ENCODE measurements around the gene UCN3. TPM values are rescaled to one million over a fixed set of nuclear protein-coding genes. Genes with fewer than 3 reads are reported as not detected.

UCN3 gene
- total RNA-seq, 2 experiments from 2014 or later = not detected

DNA sequence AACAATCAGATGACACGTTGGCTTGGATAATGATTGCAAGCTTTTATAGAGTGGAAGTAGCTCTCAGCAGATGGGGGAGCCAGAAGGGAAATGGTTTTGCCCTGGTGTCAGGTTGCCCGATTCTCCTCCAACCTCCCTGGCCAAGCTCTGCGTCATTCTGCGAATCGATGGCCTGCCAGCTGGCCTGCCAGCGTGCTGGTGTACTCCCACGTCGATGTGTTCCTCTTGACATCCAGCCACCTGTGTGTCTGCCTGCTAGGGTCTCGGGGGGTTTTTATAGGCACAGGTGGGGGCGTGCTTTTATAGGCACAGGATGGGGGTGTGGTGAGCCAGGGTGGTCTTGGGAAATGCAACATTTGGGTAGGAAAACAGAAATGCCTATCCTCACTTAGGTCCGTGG is 52.2 kb downstream of the UCN3 start:
- H3K36me3 Mint-ChIP-seq (ENCODE audit: low read depth) = peaks cover 6% of the 10 kb centered on the region
- TF ChIP-seq, protein P1, sequence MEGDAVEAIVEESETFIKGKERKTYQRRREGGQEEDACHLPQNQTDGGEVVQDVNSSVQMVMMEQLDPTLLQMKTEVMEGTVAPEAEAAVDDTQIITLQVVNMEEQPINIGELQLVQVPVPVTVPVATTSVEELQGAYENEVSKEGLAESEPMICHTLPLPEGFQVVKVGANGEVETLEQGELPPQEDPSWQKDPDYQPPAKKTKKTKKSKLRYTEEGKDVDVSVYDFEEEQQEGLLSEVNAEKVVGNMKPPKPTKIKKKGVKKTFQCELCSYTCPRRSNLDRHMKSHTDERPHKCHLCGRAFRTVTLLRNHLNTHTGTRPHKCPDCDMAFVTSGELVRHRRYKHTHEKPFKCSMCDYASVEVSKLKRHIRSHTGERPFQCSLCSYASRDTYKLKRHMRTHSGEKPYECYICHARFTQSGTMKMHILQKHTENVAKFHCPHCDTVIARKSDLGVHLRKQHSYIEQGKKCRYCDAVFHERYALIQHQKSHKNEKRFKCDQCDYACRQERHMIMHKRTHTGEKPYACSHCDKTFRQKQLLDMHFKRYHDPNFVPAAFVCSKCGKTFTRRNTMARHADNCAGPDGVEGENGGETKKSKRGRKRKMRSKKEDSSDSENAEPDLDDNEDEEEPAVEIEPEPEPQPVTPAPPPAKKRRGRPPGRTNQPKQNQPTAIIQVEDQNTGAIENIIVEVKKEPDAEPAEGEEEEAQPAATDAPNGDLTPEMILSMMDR (IDR thresholded peaks at IDR 0.05) = no peak
- Histone ChIP-seq H3K27ac (ENCODE audit: low read depth in 1 of 2, low read length in 2 of 2) (no peak overlapping the region), H3K4me3 (ENCODE audit: low read length) (no peak overlapping the region), H3K36me3 (ENCODE audit: insufficient read depth, low read length) (no peaks in the 10 kb centered on the region), H3K4me1 (ENCODE audit: insufficient read depth, low read length) (peaks cover 9% of the 10 kb centered on the region), H3K9me3 (ENCODE audit: control insufficient read depth in 1 of 2, insufficient read depth in 1 of 2, low read length in 2 of 2) (peaks cover 3 to 5% of the 10 kb centered on the region in 2 experiments), H3K27me3 (ENCODE audit: control insufficient read depth in 1 of 2, insufficient read depth in 2 of 2, low read length in 2 of 2) (no peaks in the 10 kb centered on the region)
- ATAC-seq (ENCODE audit: poor library complexity) (no peak), DNase-seq (no peak)
- peaks cover 3% of the 10 kb centered on the region for H3K4me1 Mint-ChIP-seq (ENCODE audit: low read depth)
- H3K9me3 Mint-ChIP-seq = peaks cover 13% of the 10 kb centered on the region
- intact Hi-C loops (cut with DNase I, micrococcal nuclease) = no loop called here
- H3K4me3 Mint-ChIP-seq = no peak overlapping the region
- ChIA-PET POLR2A (no interaction called here), CTCF (no interaction called here)
- no peak overlapping the region for H3K27ac Mint-ChIP-seq
- H3K27me3 Mint-ChIP-seq = no peaks in the 10 kb centered on the region

DNA sequence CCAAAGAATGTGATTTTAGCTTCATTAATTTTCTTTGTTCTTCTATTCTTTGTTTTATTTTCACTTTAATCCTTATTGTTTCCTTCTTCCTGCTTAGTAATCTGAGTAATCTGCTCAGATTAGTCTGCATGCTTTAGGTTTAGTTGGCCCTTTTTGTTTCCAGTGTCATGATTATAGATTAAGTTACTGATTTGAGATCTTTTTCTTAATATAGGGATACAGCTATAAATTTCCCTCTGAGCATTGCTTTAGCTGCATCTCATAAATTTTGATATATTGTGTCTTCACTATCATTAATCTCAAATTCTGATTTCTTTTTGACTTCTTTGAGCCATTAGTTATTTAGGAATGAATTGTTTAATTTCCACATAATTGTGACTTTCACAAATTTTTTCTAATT is 53.8 kb downstream of the UCN3 start:
- CTCF ChIA-PET = interaction anchor here (1.2 kb wide), 1 partner anchor 9 kb away, joined by 3 read pairs; no protein-coding TSS in a partner anchor
- POLR2A ChIA-PET = no interaction called here
- H3K27ac Mint-ChIP-seq = no peak overlapping the region
- H3K4me1 Mint-ChIP-seq (ENCODE audit: low read depth) = no peaks in the 10 kb centered on the region
- H3K27ac ChIP-seq (ENCODE audit: low read depth in 1 of 2, low read length in 2 of 2) = no peak overlapping the region
- DNase-seq = no peak
- H3K4me3 ChIP-seq (ENCODE audit: low read length) = no peak overlapping the region
- H3K36me3 Mint-ChIP-seq (ENCODE audit: low read depth) = peaks cover 6% of the 10 kb centered on the region
- no peak overlapping the region for H3K4me3 Mint-ChIP-seq
- TF ChIP-seq, protein P1 (IDR thresholded peaks at IDR 0.05) = no peak
- ATAC-seq (ENCODE audit: poor library complexity) = no peak
- intact Hi-C loops (cut with DNase I, micrococcal nuclease) = no loop called here
- H3K27me3 ChIP-seq (ENCODE audit: control insufficient read depth in 1 of 2, insufficient read depth in 2 of 2, low read length in 2 of 2) = no peaks in the 10 kb centered on the region
- H3K4me1 ChIP-seq (ENCODE audit: insufficient read depth, low read length) = no peaks in the 10 kb centered on the region
- H3K9me3 ChIP-seq (ENCODE audit: control insufficient read depth in 1 of 2, insufficient read depth in 1 of 2, low read length in 2 of 2) = peaks cover 3 to 5% of the 10 kb centered on the region in 2 experiments
- H3K36me3 ChIP-seq (ENCODE audit: insufficient read depth, low read length) = no peaks in the 10 kb centered on the region
- H3K27me3 Mint-ChIP-seq = no peaks in the 10 kb centered on the region
- H3K9me3 Mint-ChIP-seq = peaks cover 13% of the 10 kb centered on the region

DNA sequence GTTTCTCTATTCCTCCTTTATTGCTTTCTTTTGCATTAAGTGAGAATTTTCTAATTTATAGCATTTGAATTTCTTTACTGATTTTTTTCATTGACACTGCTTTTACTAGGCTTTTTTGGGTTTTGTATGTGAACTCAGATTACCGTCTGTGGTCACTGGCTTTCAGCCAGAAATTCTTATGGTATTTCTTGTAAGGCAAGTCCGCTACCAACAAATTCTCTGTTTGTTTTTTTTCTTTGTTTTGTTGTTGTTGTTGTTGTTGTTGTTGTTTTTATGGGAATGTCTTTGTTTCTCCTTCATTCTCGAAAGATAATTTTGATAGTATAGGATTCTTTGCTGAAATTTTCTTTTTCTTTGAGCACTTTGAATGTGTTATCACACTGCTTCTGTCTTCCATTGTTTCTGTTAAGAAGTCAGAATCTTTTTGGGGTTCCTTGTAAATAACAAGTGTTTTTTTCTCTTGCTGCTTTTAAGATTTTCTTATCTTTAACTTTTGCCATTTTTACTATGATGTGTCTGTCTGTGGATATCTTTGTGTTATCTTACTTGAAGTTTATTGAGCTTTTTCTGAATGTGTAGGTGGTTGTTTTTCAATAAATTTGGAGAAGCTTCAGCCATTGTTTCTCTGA is 54.8 kb downstream of the UCN3 start:
- peaks cover 6% of the 10 kb centered on the region for H3K36me3 Mint-ChIP-seq (ENCODE audit: low read depth)
- no peaks in the 10 kb centered on the region for H3K27me3 Mint-ChIP-seq
- CTCF ChIA-PET = no interaction called here

More for the DNA sequence above, 54.8 kb downstream of the UCN3 start:
- H3K36me3 ChIP-seq (ENCODE audit: insufficient read depth, low read length) = no peaks in the 10 kb centered on the region
- no peak overlapping the region for H3K4me3 Mint-ChIP-seq
- intact Hi-C loops (cut with DNase I, micrococcal nuclease) = no loop called here
- peaks cover 13% of the 10 kb centered on the region for H3K9me3 Mint-ChIP-seq
- TF ChIP-seq, protein P1 (IDR thresholded peaks at IDR 0.05) = no peak
- no peaks in the 10 kb centered on the region for H3K27me3 ChIP-seq (ENCODE audit: control insufficient read depth in 1 of 2, insufficient read depth in 2 of 2, low read length in 2 of 2)
- DNase-seq (no peak), ATAC-seq (ENCODE audit: poor library complexity) (no peak)
- peaks cover 3 to 5% of the 10 kb centered on the region in 2 experiments for H3K9me3 ChIP-seq (ENCODE audit: control insufficient read depth in 1 of 2, insufficient read depth in 1 of 2, low read length in 2 of 2)
- H3K4me3 ChIP-seq (ENCODE audit: low read length) = no peak overlapping the region
- no peaks in the 10 kb centered on the region for H3K4me1 ChIP-seq (ENCODE audit: insufficient read depth, low read length)
- POLR2A ChIA-PET = interaction anchor here (0.6 kb wide), 1 partner anchor 127 kb away, joined by 3 read pairs; no protein-coding TSS in a partner anchor
- H3K4me1 Mint-ChIP-seq (ENCODE audit: low read depth) = no peaks in the 10 kb centered on the region
- no peak overlapping the region for H3K27ac Mint-ChIP-seq
- H3K27ac ChIP-seq (ENCODE audit: low read depth in 1 of 2, low read length in 2 of 2) = no peak overlapping the region
